Measurements from ENCODE around the gene SCAF1. TPM values are rescaled to one million over a fixed set of nuclear protein-coding genes. Genes with fewer than 3 reads are reported as not detected.

Gene SCAF1
- total and polyA plus RNA-seq, 2 of the 13 experiments (the other 11 are each of a cell fraction or from before 2014, with no cell fraction given): 3.3 to 6.1 TPM

- no peak for TF ChIP-seq PREB (CRISPR knock-in tag; IDR thresholded peaks at IDR 0.05)
- TF ChIP-seq YY1 (IDR thresholded peaks at IDR 0.05; ENCODE audit: insufficient read depth, insufficient replicate concordance, low read depth, low read length): no peak
- TF ChIP-seq KDM2A (CRISPR knock-in tag; IDR thresholded peaks at IDR 0.05; ENCODE audit: borderline replicate concordance, low read depth): no peak
- TF ChIP-seq MLX (CRISPR knock-in tag; IDR thresholded peaks at IDR 0.05): no peak
- TF ChIP-seq ZNF235 (CRISPR knock-in tag; IDR thresholded peaks at IDR 0.05; ENCODE audit: borderline replicate concordance): no peak
- no peak for TF ChIP-seq ZBTB14 (CRISPR knock-in tag; IDR thresholded peaks at IDR 0.05)
- no peak for TF ChIP-seq SNAPC2 (CRISPR knock-in tag; IDR thresholded peaks at IDR 0.05)
- TF ChIP-seq SKI (IDR thresholded peaks at IDR 0.05; ENCODE audit: partially characterized antibody): no peak
- TF ChIP-seq XBP1 (CRISPR knock-in tag; IDR thresholded peaks at IDR 0.05): no peak
- TF ChIP-seq ATF1 (CRISPR knock-in tag; IDR thresholded peaks at IDR 0.05): peak; percentile 95
- no peak for TF ChIP-seq CBX2 (IDR thresholded peaks at IDR 0.05; ENCODE audit: low read depth, low read length)
- no peak for TF ChIP-seq CBX2 (CRISPR knock-in tag; IDR thresholded peaks at IDR 0.05; ENCODE audit: low read depth)
- no peak for TF ChIP-seq KLF12 (CRISPR knock-in tag; IDR thresholded peaks at IDR 0.05; ENCODE audit: borderline replicate concordance)
- TF ChIP-seq ZMAT3 (CRISPR knock-in tag; conservative IDR thresholded peaks at IDR 0.05): no peak
- no peak for TF ChIP-seq ZNF101 (CRISPR knock-in tag; IDR thresholded peaks at IDR 0.05; ENCODE audit: borderline replicate concordance, low read depth)
- no peak for TF ChIP-seq IRX3 (CRISPR knock-in tag; IDR thresholded peaks at IDR 0.05; ENCODE audit: borderline replicate concordance, low read depth)
- TF ChIP-seq RBAK (CRISPR knock-in tag; IDR thresholded peaks at IDR 0.05): no peak
- no peak for TF ChIP-seq NR2F6 (IDR thresholded peaks at IDR 0.05)
- TF ChIP-seq NR2F6 (CRISPR knock-in tag; IDR thresholded peaks at IDR 0.05): no peak
- peak; percentile 99 for TF ChIP-seq DR1 (CRISPR knock-in tag; IDR thresholded peaks at IDR 0.05)
- no peak for TF ChIP-seq ZNF234 (CRISPR knock-in tag; conservative IDR thresholded peaks at IDR 0.05)
- no peak for TF ChIP-seq ZNF451 (CRISPR knock-in tag; IDR thresholded peaks at IDR 0.05)
- TF ChIP-seq ADNP (CRISPR knock-in tag; IDR thresholded peaks at IDR 0.05): no peak
- no peak for TF ChIP-seq MYNN (CRISPR knock-in tag; IDR thresholded peaks at IDR 0.05; ENCODE audit: low read depth)
- TF ChIP-seq CBX5 (CRISPR knock-in tag; IDR thresholded peaks at IDR 0.05; ENCODE audit: borderline replicate concordance): no peak
- no peak for TF ChIP-seq E2F5 (CRISPR knock-in tag; conservative IDR thresholded peaks at IDR 0.05)
- no peak for TF ChIP-seq ZBTB21 (CRISPR knock-in tag; IDR thresholded peaks at IDR 0.05)
- no peak for TF ChIP-seq ZNF891 (CRISPR knock-in tag; IDR thresholded peaks at IDR 0.05)
- TF ChIP-seq MAZ (IDR thresholded peaks at IDR 0.05; ENCODE audit: borderline replicate concordance, low read depth, low read length): no peak
- TF ChIP-seq MAZ (CRISPR knock-in tag; IDR thresholded peaks at IDR 0.05; ENCODE audit: low read depth): no peak
- TF ChIP-seq TBP (CRISPR knock-in tag; IDR thresholded peaks at IDR 0.05): no peak
- no peak for TF ChIP-seq ZNF615 (CRISPR knock-in tag; IDR thresholded peaks at IDR 0.05; ENCODE audit: borderline replicate concordance)
These were observed 34.8 kb downstream of the SCAF1 start (continued) for GRCh38 chr19:49676784-49677230.

Data from HepG2 (cell line).